B cell (primary cell): ENCODE measurements around the gene MBP.

Experiments
- EZH2 ChIP-seq: IDR thresholded peaks from 2 replicates; pipeline ENCODE4 v1.6.1; 2012; ENCODE audit warnings: borderline replicate concordance, low read depth, mild to moderate bottlenecking, moderate library complexity, low read length; ENCODE audit not compliant: insufficient read depth, poor library complexity, severe bottlenecking
- TF ChIP-seq, protein P1 (sequence below): fragments of 200-600 bp; IDR thresholded peaks from one replicate; pipeline ENCODE4 v1.8.0; 2022; ENCODE audit warnings: antibody characterized with exemption, mild to moderate bottlenecking

DNA sequence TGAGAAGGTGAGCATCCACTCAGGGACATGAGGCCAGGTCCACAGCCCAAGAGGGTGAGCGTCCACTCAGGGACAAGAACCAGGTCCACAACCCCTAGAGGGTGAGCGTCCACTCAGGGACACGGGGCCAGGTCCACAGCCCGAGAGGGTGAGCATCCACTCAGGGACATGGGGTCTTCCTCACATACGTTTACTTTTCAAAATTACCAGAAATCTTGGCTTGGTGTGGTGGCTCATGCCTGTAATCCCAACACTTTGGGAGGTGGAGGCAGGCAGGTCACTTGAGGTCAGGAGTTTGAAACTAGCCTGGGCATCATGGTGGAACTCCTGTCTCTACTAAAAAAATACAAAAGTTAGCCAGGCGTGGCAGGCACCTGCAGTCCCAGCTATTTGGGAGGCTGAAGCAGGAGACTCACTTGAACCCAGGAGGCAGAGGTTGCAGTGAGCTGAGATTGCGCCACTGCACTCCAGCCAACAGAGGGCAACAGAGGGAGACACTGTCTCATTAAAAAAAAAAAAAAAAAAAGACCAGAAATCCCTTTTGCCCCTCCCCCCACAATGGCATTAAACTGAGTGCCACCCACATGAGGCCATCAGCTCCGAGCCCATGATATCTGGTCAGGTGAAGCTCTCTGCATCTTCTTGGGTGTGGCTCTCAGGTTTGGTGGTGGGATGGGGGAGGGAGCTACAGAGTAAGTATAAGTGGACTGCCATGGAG, 9.0 kb upstream of the MBP start:
- TF ChIP-seq, protein P1, sequence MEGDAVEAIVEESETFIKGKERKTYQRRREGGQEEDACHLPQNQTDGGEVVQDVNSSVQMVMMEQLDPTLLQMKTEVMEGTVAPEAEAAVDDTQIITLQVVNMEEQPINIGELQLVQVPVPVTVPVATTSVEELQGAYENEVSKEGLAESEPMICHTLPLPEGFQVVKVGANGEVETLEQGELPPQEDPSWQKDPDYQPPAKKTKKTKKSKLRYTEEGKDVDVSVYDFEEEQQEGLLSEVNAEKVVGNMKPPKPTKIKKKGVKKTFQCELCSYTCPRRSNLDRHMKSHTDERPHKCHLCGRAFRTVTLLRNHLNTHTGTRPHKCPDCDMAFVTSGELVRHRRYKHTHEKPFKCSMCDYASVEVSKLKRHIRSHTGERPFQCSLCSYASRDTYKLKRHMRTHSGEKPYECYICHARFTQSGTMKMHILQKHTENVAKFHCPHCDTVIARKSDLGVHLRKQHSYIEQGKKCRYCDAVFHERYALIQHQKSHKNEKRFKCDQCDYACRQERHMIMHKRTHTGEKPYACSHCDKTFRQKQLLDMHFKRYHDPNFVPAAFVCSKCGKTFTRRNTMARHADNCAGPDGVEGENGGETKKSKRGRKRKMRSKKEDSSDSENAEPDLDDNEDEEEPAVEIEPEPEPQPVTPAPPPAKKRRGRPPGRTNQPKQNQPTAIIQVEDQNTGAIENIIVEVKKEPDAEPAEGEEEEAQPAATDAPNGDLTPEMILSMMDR: no peak
- TF ChIP-seq EZH2: no peak
